HG03354 (cell line): ENCODE results near the gene SLC22A23.
"Not testable (repeated sequence)": the region's sequence is repeated elsewhere in the genome, so short reads cannot be mapped to it uniquely, and the experiment has no call there.

Source experiments
- ATAC-seq: cut with Tn5 transposase; IDR thresholded peaks from one replicate; pipeline ENCODE4 v1.9.1; 2021; ENCODE audit warnings: mild to moderate bottlenecking; ENCODE audit not compliant: unreplicated experiment, poor library complexity, severe bottlenecking

SLC22A23 gene

DNA sequence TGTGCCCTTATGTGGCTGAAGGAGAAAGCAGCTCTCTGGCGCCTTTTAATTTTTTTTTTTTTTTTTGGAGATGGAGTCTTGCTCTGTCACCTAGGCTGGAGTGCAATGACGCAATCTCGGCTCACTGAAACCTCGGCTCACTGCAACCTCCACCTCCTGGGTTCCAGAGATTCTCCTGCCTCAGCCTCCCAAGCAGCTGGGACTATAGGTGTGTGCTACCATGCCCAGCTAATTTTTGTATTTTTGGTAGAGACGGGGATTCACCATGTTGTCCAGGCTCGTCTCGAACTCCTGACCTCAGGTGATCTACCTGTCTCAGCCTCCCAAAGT is 212.1 kb downstream of the SLC22A23 start:
- ATAC-seq, result not testable (repeated sequence)

DNA sequence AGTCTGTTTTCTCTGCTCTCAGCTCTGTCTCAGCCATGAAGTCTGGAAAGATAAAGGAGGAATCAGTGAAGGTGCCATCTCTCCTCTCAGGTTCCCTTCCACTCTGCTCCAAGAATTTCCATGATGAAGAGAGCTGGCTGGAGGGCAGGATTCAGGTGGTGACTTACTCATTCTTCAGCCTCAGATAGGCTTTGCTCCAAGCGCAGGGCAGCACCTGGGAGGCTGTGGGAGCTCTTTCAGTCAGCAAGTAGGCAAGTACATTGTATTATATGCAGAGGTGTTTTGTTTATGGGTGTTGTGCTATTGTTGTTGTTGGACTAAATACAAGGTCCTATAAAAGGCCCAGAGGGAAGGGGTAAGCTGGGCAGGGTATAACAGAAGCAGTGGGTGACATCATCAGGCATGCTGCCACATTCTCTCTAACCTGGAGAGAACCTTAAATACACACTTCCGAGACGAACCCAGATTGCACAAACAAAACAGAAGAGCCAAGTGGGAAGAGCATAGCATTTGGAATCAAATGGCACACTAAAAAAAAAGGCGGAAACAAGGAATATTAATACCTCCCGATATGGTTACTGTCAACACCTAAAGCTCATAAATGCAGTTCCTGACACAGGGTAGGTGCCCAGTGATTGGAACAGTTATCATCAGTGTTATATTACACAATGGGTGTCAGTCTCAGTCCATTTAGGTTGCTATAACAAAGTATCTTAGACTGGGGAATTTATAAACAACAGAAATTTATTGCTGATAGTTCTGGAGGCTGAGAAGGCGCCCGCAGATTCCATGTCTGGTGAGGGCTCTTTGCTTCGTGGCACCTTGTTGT is 212.6 kb downstream of the SLC22A23 start:
- no peak for ATAC-seq

DNA sequence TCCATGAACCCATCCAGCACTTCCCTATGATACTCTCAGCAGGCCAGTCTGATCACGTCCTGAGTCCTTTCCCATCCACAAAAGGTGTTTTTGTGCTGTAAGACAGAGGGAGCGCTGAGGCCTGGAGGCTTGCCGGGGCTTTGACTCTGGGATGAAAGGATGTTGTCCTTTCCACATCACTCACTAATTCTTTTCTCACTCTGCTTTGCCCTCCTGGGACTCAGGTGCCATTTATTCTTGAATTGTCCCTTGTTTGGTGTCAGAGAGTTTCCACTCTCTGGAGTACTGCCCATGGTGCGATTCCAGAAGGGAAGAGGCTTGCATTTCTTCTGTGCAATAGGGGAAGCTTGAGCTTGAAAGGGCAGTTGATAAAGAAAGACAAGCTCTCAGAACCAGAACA is 214.1 kb downstream of the SLC22A23 start:
- ATAC-seq, result no peak

DNA sequence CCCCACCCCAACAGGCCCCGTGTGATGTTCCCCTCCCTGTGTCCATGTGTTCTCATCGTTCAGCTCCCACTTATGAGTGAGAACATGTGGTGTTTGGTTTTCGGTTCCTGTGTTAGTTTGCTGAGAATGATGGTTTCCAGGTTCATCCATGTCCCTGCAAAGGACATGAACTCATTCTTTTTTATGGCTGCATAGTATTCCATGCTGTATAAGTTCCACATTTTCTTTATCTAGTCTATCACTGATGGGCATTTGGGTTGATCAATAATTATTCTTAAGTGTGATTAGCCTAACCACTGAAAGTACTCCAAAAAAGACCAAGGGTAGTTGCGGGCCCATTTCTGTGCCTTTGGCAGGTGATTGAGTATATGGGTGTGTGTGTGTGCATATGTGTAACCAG is 215.1 kb downstream of the SLC22A23 start:
- ATAC-seq, result not testable (repeated sequence)

DNA sequence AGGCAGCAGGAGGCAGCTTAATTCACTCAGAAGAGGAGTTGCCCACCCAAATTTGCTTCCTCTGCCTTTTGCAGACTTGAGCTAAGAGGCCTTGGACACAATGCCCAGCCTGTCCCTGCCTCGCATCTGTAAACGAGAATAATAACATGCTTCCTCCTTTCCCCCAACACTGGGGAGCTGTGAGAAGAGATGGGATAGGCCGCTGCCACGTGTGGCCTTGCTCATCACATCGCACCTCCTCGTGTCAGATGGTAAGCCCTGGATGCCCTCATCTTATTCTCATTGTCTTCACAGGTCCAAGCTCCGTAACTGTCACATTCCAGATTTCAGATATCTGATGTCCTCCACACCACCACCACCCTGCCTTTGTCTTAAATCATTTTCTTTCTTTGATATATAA is 216.3 kb downstream of the SLC22A23 start:
- ATAC-seq, result no peak

DNA sequence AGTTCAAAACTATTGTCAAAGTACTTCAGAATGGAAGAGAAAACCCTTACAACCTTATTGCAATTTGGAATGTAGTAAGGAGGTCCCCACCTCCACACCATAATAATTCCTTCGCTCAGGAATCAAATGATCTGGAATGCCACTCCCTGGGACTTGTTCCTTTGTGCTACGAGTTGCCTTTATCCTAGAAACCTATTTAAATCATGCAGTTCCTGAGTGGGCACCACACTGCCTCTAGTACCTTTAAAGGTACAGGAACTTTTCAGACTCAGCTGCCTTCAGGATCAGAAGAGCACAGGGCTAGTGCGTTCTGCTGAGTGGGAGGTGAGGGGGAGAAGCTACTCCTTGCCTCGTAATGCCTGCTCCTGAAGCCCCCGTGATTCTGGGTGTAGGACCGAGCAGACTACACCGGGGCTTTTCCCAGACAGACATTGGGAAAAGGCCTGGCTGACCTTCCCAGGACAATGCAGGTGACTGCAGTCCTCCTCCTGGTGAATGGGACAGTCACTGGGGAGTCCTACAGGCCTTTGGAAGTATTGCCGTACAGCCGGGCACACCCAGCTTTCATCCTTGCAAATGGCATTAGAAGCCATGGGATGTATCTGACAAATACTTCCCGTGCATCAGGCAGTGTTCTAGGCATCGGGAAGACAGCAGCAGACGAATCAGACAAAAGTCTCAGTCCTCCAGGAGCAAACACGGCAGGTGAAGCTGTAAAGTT is 217.6 kb downstream of the SLC22A23 start:
- no peak for ATAC-seq

DNA sequence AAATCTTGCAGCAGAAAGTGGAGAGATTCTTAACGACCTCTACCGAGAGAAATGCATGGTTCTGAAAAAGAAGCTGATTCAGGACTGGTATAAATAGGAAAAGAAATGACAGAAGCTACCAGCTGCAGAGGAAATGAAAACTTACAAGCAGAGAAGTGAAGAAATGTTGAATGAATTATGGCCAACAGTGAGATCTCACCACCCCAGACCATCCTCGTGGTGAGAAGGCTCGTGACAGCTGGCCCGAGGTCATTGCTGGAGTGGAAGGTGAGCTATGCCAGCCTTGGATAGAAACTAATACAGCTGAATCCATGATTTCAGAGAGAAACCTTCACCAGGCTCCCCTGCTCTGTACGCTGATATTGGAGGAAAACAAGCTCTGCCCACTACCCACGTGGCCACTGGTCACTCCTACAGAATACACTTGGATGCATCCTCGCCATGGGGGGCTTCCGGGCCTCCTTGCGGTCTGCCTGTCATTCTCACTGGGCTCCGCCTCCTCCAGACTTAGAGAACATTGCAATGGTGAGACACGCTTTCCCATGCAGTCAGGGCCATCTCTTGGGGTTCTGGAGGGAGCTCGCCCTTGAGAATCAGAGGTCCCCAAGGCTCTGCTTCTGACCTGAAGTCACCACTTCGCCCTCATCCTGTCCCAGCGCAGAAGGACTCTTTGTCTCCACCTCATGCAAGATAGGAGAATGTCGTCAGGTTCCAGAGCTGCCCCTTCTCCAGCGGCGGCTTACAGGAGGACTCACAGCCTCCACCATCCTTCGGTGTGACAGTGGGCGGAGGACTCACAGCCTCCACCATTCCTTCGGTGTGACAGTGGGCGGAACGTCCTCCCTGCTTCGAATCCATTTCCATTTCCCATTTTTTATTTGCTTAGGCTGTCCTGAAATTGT is 218.8 kb downstream of the SLC22A23 start:
- no peak for ATAC-seq

DNA sequence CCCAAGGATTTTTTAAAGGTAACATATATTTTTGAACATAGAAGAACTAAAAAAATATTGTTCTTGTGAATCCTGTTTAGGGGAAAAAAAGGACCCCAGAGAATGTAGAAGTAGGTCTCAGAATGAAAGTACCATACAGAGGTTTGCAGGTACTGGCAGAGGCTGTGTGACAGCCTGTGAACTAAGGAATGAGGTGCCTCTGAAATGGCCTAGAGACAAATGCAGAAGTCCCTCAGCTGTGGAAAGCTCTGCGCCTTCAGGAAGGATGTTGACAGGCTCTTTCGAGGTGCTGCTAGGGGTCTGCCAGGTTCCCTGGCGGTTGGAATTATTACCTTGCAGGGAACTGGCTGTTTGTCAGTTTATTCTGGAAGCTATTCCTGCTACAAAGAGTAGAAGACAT is 220.8 kb downstream of the SLC22A23 start:
- no peak for ATAC-seq

DNA sequence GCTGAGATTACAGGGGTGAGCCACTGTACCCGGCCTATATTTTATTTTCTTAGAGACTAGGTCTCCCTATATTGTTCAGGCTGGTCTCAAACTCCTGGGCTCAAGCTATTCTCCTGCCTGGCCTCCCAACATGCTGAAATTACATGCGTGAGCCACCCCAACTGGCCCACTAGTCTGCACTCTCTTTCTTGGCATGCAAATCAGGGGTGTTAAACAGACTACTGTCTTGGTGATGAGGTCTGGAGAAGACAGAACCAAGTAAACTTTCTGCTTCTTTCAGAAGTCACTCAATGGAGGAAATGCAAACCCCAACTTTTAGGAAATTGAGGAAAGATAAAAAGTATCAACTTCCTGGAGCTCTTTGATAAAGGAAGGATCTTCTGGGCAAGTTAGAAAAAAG is 221.4 kb downstream of the SLC22A23 start:
- no peak for ATAC-seq

DNA sequence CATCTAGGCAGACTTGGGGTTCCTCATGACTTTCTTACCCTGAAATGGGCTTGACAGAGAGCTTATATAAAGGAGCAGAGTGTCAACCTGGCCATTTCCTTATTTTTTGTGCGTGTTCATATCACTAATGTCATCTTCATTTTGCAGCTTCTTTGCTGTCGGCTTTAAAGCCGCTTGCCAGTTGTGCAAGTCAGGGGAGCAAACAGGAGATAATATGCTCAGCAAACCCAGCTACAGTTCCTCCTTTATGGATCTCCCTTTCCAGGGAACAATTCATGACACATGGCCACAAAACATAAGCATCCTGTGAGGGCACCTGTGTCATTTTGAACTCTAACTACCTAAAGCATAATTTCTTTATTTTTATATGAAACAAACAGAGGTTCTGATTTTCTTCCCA is 222.9 kb downstream of the SLC22A23 start:
- no peak for ATAC-seq

DNA sequence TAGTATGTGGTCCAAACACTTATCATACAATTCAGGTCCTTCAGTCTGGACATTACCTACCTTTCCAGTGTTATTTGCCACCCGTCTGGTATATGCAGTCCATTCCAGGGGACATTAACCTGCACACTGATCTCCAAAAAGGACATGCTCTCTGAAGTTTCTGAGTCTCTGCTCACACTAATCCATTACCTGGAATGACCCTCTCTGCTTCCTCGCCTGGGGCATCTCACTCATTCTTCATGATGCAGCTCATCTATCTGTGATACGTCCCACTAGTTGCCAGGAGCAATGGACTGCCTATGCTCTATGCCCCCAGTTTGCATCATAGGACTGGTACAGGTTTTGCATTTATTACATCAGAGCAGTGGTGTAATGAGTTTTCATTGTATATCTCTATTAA is 223.5 kb downstream of the SLC22A23 start:
- no peak for ATAC-seq

DNA sequence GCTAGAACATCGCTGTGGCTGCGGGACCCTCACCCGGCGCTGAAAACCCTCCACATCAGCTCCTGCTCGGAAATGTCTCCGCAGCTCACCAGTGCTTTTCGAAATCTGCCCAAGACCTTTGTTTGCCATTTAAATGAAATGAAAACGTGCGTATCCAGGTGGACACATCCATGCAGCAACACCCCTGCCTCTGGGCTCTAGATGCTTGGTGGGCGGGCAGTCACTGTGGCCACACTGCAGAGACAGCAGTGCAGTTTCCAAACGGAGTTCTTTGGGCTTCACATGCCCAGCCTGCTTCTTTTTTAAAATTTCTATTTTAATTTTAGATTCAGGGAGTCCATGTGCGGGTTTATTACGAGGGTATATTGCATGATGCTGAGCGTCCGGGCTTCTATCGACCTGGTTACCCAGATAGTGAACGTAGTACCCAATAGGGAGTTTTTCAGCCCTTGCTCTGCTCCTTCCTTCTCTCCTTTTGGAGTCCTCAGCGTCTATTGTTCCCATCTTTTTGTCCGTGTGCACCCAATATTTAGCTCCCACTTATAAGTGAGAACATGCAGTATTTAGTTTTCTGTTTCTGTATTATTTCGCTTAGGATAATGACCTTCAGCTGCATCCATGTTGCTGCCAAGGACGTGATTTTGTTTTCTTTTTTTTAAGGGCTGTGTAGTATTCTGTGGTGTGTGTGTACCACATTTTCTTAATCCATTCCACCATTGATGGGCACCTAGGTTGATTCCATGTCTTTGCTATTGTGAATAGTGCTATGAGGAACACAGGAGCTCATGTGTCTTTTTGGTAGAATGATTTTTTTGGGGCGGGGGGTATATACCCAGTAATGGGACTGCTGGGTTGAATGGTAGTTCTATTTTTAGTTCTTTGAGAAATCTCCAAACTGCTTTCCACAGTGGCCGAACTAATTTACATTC is 224.6 kb downstream of the SLC22A23 start:
- ATAC-seq, result no peak

DNA sequence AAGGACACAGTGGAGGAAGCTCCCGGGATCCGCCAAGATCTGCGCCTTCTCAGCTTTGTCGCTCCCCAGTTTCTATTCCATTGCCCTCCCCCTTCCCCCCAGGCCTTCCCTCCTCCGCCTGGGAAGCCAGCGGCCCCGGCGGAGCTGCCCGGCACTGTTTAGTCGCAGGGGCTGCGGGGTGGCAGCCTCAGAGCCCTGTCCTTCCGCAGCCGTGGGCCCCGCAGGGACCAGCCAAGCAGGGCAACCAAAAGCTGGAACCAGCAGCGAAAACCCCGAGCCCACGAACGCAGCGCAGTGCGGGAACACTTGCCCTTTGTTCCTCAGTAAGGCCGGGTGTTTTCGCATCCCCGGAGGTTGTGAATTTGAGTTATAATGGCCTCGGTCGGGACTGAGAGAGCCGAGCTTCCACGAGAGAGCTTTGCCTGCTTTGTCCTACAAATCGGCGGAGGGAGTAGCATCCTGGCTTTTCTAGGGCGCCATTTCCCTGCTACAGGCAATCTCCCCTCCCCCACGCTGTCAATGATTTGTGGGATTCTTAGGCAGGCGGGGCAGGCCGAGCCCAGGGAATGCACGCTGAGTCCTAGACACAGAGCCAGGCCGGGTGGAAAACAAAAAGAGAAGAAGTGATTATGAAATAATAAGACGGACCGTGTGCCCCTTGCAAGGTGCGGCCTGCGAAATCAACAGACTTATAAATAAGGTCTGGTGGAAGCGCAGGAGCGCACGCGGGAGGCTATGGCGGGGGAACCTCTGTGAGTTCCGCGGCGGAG is 225.4 kb downstream of the SLC22A23 start:
- no peak for ATAC-seq

DNA sequence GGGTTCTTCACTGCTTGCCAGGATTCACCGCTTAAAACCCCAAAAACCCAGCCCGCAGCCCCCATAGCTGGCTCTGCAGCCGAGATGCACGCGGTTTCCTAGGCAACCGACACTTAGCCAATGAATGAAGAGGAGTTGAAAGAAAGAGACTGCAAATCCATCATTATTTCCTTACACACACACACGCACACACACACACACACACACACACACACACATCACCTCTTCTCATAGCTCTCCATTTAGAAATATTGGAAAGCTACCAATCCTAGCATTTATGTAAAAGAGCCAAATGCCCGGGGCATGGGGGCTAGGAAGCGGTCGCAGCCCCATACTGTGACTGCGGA is 226.0 kb downstream of the SLC22A23 start:
- ATAC-seq, result no peak

DNA sequence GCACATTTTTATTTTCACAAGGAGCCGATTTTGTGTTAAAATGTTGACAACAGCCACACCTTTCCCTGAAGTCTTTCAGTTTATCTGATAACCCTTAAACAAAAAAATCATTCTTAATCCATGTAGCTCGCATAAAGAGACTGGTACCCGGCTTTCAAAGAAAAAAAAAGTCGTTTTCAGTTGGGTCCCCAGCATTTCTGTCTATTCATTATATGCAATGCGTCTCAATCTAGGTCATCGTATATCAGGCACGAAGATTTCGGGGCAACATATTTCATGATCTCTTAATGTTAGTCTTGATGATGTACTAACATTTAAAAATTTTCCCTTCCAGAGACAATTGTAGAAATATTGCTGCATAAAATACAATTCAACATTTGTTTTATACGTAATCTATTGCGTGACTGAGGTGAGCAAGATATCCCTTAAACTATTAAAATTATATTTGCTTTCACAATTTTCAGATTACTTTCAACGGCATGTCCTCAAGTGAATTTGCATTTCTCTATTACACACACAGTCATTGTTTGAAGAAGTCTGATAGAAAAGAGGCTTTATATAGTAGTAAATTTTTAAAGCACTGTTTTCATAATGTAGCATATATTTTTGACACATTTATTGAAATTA is 226.5 kb downstream of the SLC22A23 start:
- no peak for ATAC-seq

DNA sequence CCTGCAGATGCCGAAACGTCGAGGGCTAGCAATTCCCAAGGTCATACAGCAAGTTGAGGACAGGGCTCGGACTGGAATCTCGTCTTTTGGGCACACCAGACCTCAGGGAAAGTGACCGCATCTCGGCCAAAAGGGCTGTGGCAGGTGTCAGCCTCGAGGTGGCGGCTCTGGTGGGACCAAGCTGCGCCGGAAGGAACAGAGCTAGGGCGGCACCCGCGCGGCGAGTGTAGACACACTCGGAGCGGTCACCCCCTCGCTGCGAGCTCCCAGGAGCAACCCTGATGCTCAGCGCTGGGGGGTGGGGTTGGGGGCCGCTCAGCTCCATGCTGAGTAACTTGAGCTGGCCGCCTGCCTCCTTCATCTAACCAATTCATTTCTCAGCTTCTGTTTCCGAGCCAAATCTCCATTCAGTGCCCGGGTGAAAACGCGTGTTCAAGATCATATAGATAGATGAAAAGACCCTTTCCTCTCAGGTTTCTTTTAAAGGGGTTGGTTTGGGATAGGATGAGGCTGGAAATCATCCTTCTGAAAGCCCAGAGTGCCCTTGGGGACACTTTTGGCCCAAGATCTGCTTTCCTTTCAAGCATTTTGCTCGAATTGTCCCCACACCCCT is 227.2 kb downstream of the SLC22A23 start:
- no peak for ATAC-seq

DNA sequence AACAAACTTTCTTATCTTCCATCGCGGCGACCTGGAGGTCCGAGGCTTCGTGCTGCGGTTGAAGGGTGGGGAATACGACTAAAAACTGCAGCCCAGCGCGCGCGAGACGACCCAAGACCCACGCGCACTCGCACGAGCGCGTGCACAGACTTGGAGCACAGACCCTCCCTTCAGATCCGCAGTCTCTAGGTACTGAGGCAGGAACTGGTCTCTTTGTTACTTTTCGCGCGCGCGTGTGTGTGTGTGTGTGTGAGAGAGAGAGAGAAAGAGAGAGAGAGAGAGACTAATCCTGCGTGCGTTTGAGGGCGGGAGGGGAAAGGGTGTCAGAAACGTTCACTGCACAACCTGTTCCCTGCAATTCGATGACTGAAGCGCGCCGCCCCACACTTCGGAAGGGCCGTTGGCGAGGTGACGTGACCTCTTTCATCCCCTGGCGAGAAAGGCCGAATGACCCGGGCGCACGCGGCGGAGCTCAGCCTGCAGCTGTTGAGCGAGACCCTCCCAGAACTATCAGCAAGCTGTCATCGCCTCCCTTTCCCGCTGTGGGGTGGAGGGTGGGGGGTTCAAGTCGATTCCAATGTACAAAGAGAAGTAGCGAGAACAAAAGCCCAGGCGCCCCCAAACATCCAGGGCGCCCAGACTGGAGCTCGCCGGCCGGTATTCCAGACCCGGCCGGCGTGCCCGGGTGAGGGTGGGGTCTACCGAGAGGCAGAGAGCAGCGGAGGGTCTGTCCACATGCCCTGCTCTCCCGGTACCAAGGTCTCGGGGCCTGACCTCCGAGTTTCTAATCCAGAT is 227.9 kb downstream of the SLC22A23 start:
- no peak for ATAC-seq
